Breast epithelium (tissue), 3 donors: ENCODE results near the gene C6orf136.

ENCODE experiments used
- POLR2A ChIP-seq: fragments of 450-650 bp; IDR thresholded peaks from one replicate; pipeline ENCODE4 v1.6.1; 2016; ENCODE audit warnings: antibody characterized with exemption, mild to moderate bottlenecking, moderate library complexity
- POLR2AphosphoS5 ChIP-seq, 3 donors: sonication (generic); formaldehyde crosslinking; IDR thresholded peaks; one replicate each; pipeline ENCODE4 v1.6.1; 2017; ENCODE audit warnings: antibody characterized with exemption in 3 of 3
- TF ChIP-seq, protein P1 (sequence below), 3 donors: fragments of 450-650 bp; IDR thresholded peaks; one replicate each; pipeline ENCODE4 v1.5.1; 2016 to 2017; ENCODE audit warnings: antibody characterized with exemption in 3 of 3, mild to moderate bottlenecking in 3 of 3, moderate library complexity in 3 of 3

DNA sequence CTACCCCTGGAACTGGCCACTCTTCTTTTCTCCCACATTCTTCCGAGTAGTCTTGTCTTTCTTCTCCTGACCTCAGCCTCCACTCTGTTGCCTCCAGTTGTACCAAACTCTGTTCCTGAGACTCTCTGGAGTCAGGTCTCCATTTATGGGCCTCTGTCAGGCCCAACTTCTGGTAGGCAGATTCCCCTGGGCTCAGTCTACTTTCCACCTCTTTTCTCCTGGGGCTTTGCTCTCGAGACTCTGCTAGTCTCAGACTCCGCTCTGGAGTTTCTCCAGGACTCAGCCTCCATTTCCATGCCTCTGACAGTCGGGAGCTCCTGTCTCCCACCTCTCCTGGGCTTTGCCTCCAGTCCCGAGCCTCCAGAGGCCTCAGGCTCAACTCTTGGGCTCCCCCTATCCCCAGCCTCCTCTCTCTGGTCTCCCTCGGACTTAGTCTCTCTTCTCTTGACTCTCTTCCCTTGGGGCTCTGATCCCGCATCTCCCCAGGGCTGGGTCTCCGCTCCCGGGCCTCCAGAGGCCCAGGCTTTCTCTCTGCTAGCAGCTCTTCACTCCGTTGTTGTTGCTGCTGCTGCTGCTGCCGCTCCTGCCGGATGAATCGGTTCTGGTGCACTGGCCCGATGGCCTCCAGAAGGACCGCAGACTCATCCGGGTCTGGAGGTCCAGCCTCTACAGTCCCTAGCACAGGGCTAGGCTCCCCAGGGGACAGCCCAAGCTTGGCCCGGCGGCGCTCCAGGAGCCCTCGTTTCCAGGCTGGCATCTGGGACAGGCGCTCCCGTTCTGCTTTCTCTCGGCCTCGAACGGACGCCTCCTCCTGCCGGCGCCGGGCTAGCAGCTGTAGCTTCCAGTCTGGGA, 38.5 kb downstream of the C6orf136 start:
- TF ChIP-seq POLR2A, result no peak
- TF ChIP-seq, protein P1, sequence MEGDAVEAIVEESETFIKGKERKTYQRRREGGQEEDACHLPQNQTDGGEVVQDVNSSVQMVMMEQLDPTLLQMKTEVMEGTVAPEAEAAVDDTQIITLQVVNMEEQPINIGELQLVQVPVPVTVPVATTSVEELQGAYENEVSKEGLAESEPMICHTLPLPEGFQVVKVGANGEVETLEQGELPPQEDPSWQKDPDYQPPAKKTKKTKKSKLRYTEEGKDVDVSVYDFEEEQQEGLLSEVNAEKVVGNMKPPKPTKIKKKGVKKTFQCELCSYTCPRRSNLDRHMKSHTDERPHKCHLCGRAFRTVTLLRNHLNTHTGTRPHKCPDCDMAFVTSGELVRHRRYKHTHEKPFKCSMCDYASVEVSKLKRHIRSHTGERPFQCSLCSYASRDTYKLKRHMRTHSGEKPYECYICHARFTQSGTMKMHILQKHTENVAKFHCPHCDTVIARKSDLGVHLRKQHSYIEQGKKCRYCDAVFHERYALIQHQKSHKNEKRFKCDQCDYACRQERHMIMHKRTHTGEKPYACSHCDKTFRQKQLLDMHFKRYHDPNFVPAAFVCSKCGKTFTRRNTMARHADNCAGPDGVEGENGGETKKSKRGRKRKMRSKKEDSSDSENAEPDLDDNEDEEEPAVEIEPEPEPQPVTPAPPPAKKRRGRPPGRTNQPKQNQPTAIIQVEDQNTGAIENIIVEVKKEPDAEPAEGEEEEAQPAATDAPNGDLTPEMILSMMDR (IDR thresholded peaks at IDR 0.05), result no peak
- TF ChIP-seq POLR2AphosphoS5 (IDR thresholded peaks at IDR 0.05), result no peak
